ENCODE data around the gene CRYBB2.
"Not testable (repeated sequence)": the region's sequence is repeated elsewhere in the genome, so short reads cannot be mapped to it uniquely, and the experiment has no call there.

CRYBB2 gene, protein sequence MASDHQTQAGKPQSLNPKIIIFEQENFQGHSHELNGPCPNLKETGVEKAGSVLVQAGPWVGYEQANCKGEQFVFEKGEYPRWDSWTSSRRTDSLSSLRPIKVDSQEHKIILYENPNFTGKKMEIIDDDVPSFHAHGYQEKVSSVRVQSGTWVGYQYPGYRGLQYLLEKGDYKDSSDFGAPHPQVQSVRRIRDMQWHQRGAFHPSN

DNA sequence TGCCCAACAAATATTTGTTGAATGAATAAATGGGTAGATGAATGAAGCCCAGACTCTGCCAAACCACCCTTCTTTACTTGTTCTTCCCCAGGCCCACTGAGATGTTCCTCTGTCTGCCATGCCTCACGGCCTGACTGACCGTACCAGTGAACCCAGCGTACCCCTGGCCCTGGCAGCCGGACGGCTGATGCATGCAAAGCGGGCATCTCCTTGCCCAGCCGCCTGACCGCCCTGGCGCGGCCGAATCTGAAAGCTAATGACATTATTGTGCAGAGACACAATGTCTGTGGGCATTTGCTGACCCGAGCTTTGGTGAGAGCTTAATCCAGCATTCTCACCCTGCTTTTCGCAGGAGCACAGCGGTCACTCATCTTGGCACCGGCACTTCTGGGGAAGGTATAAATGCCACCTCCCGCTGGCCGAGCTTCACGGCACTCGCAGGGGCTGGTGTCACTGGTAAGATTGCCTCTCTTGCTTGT, at the start of gene CRYBB2:
CRYBB2 (plus strand) TSS at position 429 of the 479 bp plus-strand sequence. CDS start 1,791 bp downstream, outside the sequence.
- no peak for DNase-seq (ENCODE audit: low spot score)

- DNase-seq (ENCODE audit: low spot score), result no peak
Measured at GRCh38 chr22:25170426-25170980, 48.9 kb upstream of the CRYBB2 start.

DNA sequence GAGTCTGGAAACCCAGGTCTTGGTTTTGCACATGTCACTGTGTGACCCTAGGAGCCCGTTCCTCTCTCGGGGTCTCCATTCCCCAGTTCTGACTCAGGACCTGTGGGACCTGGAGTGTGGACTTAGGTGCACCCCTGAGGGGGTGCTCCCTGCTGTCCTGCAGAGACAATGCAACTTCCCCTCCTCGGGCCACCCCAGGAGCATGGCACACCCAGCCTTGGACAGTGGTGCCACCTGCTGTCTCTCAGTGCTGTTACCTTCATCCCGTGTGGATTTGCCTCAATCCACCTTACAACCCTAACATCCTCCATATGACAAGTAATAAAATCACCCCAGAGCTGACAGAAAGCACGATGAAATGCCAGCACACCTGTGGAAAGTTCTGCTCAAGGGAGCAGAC, 47.3 kb upstream of the CRYBB2 start:
- no peak for DNase-seq (ENCODE audit: low spot score)

- DNase-seq (ENCODE audit: low spot score), result no peak
Measured at GRCh38 chr22:25174156-25174887, 45.1 kb upstream of the CRYBB2 start.

GRCh38 chr22:25174888-25175411, 44.5 kb upstream of the CRYBB2 start:
- DNase-seq (ENCODE audit: low spot score), result no peak

GRCh38 chr22:25176175-25176574, 43.3 kb upstream of the CRYBB2 start:
- DNase-seq (ENCODE audit: low spot score), result no peak

DNA sequence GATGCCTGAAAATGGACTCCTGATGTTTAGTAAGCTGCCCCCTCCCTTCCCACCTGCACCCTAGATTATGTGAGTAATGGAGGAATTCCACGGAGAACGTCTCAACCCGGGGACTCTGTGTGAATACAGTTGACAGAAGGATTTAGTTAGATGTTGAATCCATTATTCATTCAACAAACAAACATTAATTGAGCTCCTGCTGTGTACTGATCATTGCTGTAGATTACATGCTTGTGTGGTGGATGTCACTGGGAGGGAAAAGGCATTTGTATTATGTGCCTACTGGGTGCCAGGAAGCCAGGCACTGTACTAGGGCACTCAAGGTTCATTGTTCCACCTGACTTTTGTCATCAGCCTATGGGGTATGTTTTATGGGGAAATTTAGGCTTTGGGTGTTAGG, 42.6 kb upstream of the CRYBB2 start:
- no peak for DNase-seq (ENCODE audit: low spot score)

DNA sequence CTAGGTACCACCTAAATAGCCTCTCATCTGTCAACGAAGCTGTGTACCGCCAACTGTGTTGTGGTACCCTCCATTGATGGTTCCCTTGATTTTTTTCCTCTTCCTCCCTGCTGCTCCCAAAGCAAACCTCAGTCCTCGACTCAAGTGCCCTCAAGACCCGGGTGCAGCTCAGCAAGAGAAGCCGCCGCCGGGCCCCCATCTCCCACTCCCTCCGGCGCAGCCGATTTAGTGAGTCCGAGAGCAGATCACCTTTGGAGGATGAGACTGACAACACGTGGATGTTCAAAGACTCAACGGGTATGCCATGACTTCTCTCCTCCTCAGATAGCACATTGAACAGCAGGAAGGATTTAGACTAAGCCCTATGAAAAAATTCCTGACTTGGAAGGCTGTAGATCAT, 42.2 kb upstream of the CRYBB2 start:
- DNase-seq (ENCODE audit: low spot score), result no peak

GRCh38 chr22:25177895-25178294, 41.5 kb upstream of the CRYBB2 start:
- no peak for DNase-seq (ENCODE audit: low spot score)

DNA sequence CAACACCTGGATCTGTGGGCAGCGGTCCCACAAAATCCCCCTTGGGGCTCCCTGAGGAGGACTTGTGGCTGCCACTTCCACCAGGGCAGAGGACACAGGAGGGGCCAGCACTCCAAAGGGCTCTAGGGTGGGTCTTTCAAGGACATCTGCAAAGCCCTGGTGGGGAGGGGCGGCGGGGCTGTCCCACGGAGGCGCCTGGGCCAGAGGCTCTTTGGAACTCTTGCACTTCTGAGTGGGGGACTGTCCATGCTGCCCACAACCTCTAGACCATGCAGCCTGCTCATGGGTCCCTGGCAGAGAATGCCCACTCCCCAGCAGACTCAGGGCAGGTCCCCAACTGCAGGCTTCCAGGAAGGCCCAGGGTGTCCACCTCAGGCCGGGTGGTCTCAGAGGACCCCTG, 41.1 kb upstream of the CRYBB2 start:
- not testable (repeated sequence) for DNase-seq (ENCODE audit: low spot score)

- not testable (repeated sequence) for DNase-seq (ENCODE audit: low spot score)
Measured at GRCh38 chr22:25178869-25179631, 40.4 kb upstream of the CRYBB2 start.

DNA sequence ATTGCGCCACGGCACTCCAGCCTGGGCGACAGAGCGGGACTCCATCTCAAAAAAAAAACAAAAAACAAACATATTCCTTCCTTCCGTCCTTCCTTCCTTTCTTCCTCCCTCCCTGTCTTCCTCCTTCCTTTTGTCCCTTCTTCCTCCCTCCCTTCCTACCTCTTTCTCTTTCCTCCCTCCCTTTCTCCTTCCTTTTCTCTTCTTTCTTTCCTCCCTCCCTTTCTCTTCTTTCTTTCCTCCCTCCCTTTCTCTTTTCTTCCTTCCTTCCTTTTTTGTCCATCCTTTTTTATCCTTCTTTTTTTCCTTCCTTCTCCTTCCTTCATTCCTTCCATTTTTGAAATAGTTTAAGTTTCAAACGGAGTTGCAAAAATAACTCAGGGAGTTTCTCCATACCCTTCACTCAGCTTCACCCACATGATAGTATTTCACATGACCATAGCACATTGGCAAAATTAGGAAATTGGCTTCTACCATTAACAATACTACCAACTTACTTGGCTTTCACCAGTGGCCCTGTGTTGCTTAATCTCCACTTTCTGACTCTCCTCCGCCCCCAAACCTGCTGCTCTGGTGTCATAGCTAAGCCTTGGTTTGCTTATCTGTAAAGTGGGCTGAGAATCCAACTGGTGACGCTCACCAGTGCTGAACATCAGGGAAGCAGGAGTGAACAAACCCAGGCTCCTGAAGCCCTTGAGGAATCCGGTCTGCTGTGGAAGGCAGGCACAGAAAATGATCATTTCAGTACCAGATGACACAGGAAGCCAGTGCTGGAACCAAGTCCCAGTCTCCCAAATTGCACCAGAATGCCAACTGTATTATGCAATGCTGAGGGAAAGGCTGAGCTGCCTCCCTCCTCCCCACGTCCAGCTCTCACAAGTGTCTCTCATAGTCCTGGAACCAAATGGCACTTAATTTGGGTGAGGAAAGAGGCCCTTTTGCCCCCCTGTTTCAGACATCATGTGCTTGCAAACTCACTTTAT, 37.0 kb upstream of the CRYBB2 start:
- no peak for DNase-seq (ENCODE audit: low spot score)

- DNase-seq (ENCODE audit: low spot score), result no peak
Measured at GRCh38 chr22:25183949-25184619, 35.4 kb upstream of the CRYBB2 start.

- DNase-seq (ENCODE audit: low spot score), result no peak
Measured at GRCh38 chr22:25186140-25186539, 33.3 kb upstream of the CRYBB2 start.

DNA sequence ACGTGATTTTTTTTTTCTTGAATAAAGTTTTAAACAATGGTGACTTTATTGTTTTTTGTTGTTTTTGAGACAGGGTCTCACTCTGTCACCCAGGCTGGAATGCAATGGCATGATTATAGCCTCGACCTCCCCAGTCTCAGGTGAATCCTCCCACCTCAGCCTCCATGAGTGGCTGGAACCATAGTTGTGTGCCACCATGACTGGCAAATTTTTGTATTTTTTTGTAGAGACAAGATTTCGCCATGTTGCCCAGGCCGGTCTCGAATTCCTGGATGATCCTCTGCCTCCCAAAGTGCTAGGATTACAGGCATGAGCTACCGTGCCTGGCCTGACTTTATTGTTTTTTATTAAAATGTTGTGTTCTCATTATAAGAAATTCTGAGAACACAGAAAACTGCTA, 32.0 kb upstream of the CRYBB2 start:
- no peak for DNase-seq (ENCODE audit: low spot score)

GRCh38 chr22:25192406-25192805, 27.0 kb upstream of the CRYBB2 start:
- no peak for DNase-seq (ENCODE audit: low spot score)

DNA sequence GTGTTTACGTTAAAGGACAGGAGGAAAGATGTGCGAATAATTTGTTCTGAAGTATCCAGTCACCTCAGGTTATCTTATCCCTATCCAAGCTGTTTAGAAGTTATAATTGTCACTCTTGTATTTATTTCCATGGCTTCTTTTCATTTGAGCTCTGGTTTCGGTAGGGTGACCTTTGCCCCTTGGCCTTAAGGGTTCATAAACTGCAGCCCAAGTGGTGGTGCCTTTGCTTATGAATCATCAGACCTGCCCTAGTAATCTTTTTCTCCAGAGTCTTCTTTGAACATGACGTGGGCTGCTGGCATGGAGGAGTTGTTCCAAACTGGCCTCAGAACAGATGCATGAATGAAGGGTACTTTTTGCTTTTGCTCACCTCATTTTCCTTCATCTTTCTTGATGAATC, 26.3 kb upstream of the CRYBB2 start:
- DNase-seq (ENCODE audit: low spot score), result no peak

DNA sequence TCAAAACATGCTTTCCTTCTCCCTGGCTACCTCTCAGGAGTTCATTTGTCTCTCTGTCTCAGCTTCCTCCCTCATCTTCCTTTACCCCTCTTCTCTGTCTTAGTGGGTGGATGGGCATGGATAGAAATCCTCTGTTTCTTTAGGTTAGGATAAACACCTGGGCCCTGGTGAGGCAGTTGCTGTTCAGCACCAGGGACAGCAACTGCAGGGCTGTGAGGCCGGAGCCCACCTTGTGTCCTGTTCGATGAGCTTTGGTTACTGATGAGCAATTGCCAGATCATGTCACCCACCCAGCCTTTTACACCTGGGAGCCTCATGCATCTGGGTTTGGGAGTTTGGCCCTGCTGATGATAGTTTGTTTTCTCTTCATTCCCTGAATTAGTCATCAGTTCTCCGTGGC, 25.9 kb upstream of the CRYBB2 start:
- no peak for DNase-seq (ENCODE audit: low spot score)

- no peak for DNase-seq (ENCODE audit: low spot score)
Measured at GRCh38 chr22:25196326-25196725, 23.1 kb upstream of the CRYBB2 start.

DNA sequence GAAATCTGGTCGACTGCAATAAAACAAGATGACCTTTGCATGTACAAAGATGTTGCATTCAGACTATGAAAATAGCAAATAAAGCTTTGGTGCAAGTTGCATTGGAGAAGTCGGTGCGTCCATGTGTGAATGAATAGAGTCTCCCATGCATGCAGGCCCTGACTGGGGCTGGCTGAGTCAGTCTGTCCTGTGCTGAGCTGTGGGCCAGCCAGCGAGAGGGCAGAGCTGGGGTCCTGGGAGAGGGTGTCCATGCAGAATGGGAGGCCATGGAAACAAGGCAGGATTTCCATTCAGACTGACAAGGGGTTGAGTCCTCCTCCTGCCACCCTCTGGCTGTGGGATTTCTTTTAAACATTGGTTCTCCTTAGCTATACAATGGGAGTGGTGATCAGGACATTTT, 22.1 kb upstream of the CRYBB2 start:
- DNase-seq (ENCODE audit: low spot score), result no peak

Data from AG08396 (cell line).